ENCODE measurements around the gene UTP4. TPM values are rescaled to one million over a fixed set of nuclear protein-coding genes. Genes with fewer than 3 reads are reported as not detected.

Gene UTP4
- total RNA-seq, 1 experiment from 2014 or later: 125 TPM

GRCh38 chr16:69088684-69089083 lies 43.8 kb upstream of the UTP4 start:
- ChIA-PET RAD21 (ENCODE audit: low non-redundant PET in 1 of 2, low total read pairs in 2 of 2, uncharacterized antibody in 2 of 2, unreplicated experiment in 2 of 2) (interaction anchor here in 1 of 2 experiments (0.5 kb wide), 1 partner anchor 175 kb away, joined by 4 read pairs; no protein-coding TSS in a partner anchor), POLR2A (interaction anchor here (2.4 to 2.8 kb wide), 2 partner anchors 16 to 17 kb away, joined by 9 to 18 read pairs; partner anchors contain the start of gene HAS3), CTCF (no interaction called here)
- Histone ChIP-seq H3K4me3 (replicated peaks in 1 of 2; ENCODE audit: low read depth in 1 of 2, low read length in 2 of 2) (no peak overlapping the region), H3K9ac (ENCODE audit: low read length) (peak overlapping the region; percentile 19; the same call in 1 of the 2 replicates), H3K27me3 (ENCODE audit: insufficient read depth, low read length) (no peaks in the 10 kb centered on the region), H3K9me2 (ENCODE audit: insufficient read depth) (no peaks in the 10 kb centered on the region), H3K36me3 (ENCODE audit: control insufficient read depth in 1 of 2, insufficient read depth in 2 of 2, low read length in 2 of 2) (no peaks in the 10 kb centered on the region), H3K4me2 (ENCODE audit: low read length) (peak overlapping the region; percentile 43), H3K27ac (ENCODE audit: low read depth, low read length) (peak overlapping the region; percentile 9; the same call in 1 of the 2 replicates), H4K20me1 (ENCODE audit: insufficient read depth) (no peaks in the 10 kb centered on the region), H3K9me3 (ENCODE audit: control insufficient read depth in 1 of 2, insufficient read depth in 1 of 2, low read depth in 1 of 2, low read length in 2 of 2) (no peaks in the 10 kb centered on the region), H2AFZ (ENCODE audit: low read depth, low read length, poor library complexity, severe bottlenecking) (no peak overlapping the region), H3K4me1 (ENCODE audit: control insufficient read depth in 1 of 2, insufficient read depth in 2 of 2, low read length in 2 of 2) (peaks cover 18 to 29% of the 10 kb centered on the region in 2 experiments), H3K79me2 (ENCODE audit: insufficient read depth, low read length) (no peaks in the 10 kb centered on the region)
- no TSS peak for BruUV-seq (replicated peaks)
- DNase-seq (ENCODE audit: low read depth, low spot score): no peak
- intact Hi-C loops (cut with micrococcal nuclease): no loop called here
- no peak for ATAC-seq
- TF ChIP-seq TCF7L2 (IDR thresholded peaks at IDR 0.05; ENCODE audit: borderline replicate concordance, extremely low read depth, insufficient read depth, insufficient read length) (no peak), SRF (IDR thresholded peaks at IDR 0.05; ENCODE audit: low read depth) (no peak), JUND (IDR thresholded peaks at IDR 0.05) (no peak), REST (IDR thresholded peaks at IDR 0.05; ENCODE audit: low read depth) (no peak), EZH2 (IDR thresholded peaks at IDR 0.05) (no peak), SIN3A (IDR thresholded peaks at IDR 0.05; ENCODE audit: low read depth) (no peak), CBX3 (IDR thresholded peaks at IDR 0.05; ENCODE audit: low read depth) (no peak), EZH2phosphoT487 (IDR thresholded peaks at IDR 0.05; ENCODE audit: borderline replicate concordance) (no peak), ELF1 (IDR thresholded peaks at IDR 0.05; ENCODE audit: borderline replicate concordance, low read depth) (no peak), MAX (IDR thresholded peaks at IDR 0.05) (no peak)

Measured in HCT116 (cell line).